H1 (cell line): ENCODE data around the gene SPOP. TPM values are rescaled to one million over a fixed set of nuclear protein-coding genes. Genes with fewer than 3 reads are reported as not detected.

Experiments used
- CTCF ChIA-PET: fragments of 300-600 bp; sonication (Branson Sonifier 250); formaldehyde crosslinking; loops from one replicate; lab custom pipeline; 2021; ENCODE audit not compliant: partially characterized antibody; lab: Charles Lee
- POLR2A ChIA-PET: fragments of 300-600 bp; sonication (Branson Sonifier 250); formaldehyde crosslinking; loops from one replicate; lab custom pipeline; 2021; ENCODE audit warnings: inconsistent platforms; ENCODE audit not compliant: partially characterized antibody; lab: Charles Lee
- DNase-seq, 2 experiments: peaks; one replicate each; pipeline versions ENCODE4 v3.0.0 to v3.0.0-alpha.2; 2010 to 2022; ENCODE audit warnings: low spot score in 2 of 2, low read depth in 1 of 2, mixed read lengths in 1 of 2
- FAIRE-seq: peaks from 2 replicates; lab custom pipeline; 2011; peaks lifted over from hg19 to GRCh38; lab: Jason Lieb, UNC
- H2AFZ ChIP-seq: 2 replicates; pipeline ENCODE4 v1.8.1; 2012; ENCODE audit warnings: low read length, inconsistent platforms
- H2AK5ac ChIP-seq: 2 replicates; pipeline ENCODE4 v1.6.1; 2013; ENCODE audit warnings: low read depth, low read length
- H2BK120ac ChIP-seq: replicated peaks from 2 replicates; pipeline ENCODE3; 2013; ENCODE audit warnings: low read depth, low read length, inconsistent platforms
- H2BK12ac ChIP-seq: 2 replicates; pipeline ENCODE4 v1.6.1; 2013; ENCODE audit warnings: low read depth, low read length
- H2BK15ac ChIP-seq: 2 replicates; pipeline ENCODE4 v1.6.1; 2013; ENCODE audit warnings: low read length
- H2BK20ac ChIP-seq: 2 replicates; pipeline ENCODE4 v1.6.1; 2013; ENCODE audit warnings: low read length
- H2BK5ac ChIP-seq: 2 replicates; pipeline ENCODE4 v1.6.1; 2013; ENCODE audit warnings: low read depth, low read length
- H3K14ac ChIP-seq: 2 replicates; pipeline ENCODE4 v1.6.1; 2013; ENCODE audit warnings: inconsistent platforms; ENCODE audit not compliant: insufficient read length
- H3K18ac ChIP-seq: 2 replicates; pipeline ENCODE4 v1.6.1; 2013; ENCODE audit warnings: low read length; ENCODE audit errors: extremely low read depth
- H3K23ac ChIP-seq: 2 replicates; pipeline ENCODE4 v1.6.1; 2013; ENCODE audit warnings: inconsistent platforms; ENCODE audit not compliant: insufficient read length
- H3K23me2 ChIP-seq: 2 replicates; pipeline ENCODE4 v1.6.1; 2013; ENCODE audit warnings: low read depth, low read length
- H3K27ac ChIP-seq: 2 replicates; pipeline ENCODE4 v1.6.1; 2011; ENCODE audit warnings: low read depth, low read length, inconsistent platforms
- H3K27me3 ChIP-seq, 4 experiments: replicated peaks in 1 of 4; 1 replicate in 1 of 4; 2 replicates in 3 of 4; pipeline versions ENCODE4 v1.6.1 to v1.8.1; 2011 to 2013; ENCODE audit warnings: low read length in 3 of 4, mild to moderate bottlenecking in 3 of 4, inconsistent platforms in 2 of 4, mixed read lengths in 2 of 4, moderate library complexity in 1 of 4; ENCODE audit not compliant: control insufficient read depth in 3 of 4, insufficient read depth in 3 of 4; ENCODE audit errors: extremely low read depth in 1 of 4
- H3K36me3 ChIP-seq, 4 experiments: 2 replicates each; pipeline versions ENCODE4 v1.6.1 to v1.8.1; 2011 to 2013; ENCODE audit warnings: mild to moderate bottlenecking in 4 of 4, low read length in 3 of 4, moderate library complexity in 2 of 4, control low read depth in 1 of 4, inconsistent platforms in 1 of 4; ENCODE audit not compliant: insufficient read depth in 4 of 4, control insufficient read depth in 2 of 4
- H3K4ac ChIP-seq: replicated peaks from 2 replicates; pipeline ENCODE3; 2013; ENCODE audit warnings: low read length, low read depth, mixed read lengths, inconsistent platforms; ENCODE audit not compliant: insufficient read length
- H3K4me1 ChIP-seq, 4 experiments: replicated peaks in 1 of 4; 1 replicate in 1 of 4; 2 replicates in 3 of 4; pipeline versions ENCODE4 v1.6.1 to v1.8.1; 2011 to 2013; ENCODE audit warnings: low read length in 3 of 4, inconsistent platforms in 2 of 4, mixed read lengths in 1 of 4; ENCODE audit not compliant: insufficient read depth in 4 of 4, control insufficient read depth in 3 of 4
- H3K4me2 ChIP-seq, 2 experiments: 2 replicates each; pipeline versions ENCODE4 v1.6.1 to v1.8.1; 2011 to 2013; ENCODE audit warnings: low read depth in 2 of 2, low read length in 2 of 2, control low read depth in 1 of 2, inconsistent platforms in 1 of 2, mild to moderate bottlenecking in 1 of 2; ENCODE audit not compliant: insufficient read depth in 1 of 2
- H3K4me3 ChIP-seq, 4 experiments: fragments of 200-600, 300-600 bp in 1 of 4; sonication (generic), shearing (Covaris generic), sonication (Bioruptor Twin) in 1 of 4; 2 replicates each; pipeline versions ENCODE4 v1.5.1 to v1.8.1; 2011 to 2016; ENCODE audit warnings: low read length in 4 of 4, low read depth in 3 of 4, control low read depth in 2 of 4, inconsistent platforms in 2 of 4, mild to moderate bottlenecking in 2 of 4, mixed read lengths in 1 of 4, moderate library complexity in 1 of 4; ENCODE audit not compliant: insufficient read depth in 2 of 4; ENCODE audit errors: extremely low read depth in 1 of 4
- H3K56ac ChIP-seq: replicated peaks from 2 replicates; pipeline ENCODE3; 2013; ENCODE audit warnings: low read depth, mild to moderate bottlenecking, mixed read lengths, low read length, inconsistent platforms; ENCODE audit not compliant: insufficient read length
- H3K79me1 ChIP-seq: 2 replicates; pipeline ENCODE4 v1.6.1; 2013; ENCODE audit warnings: low read depth, low read length, control low read depth
- H3K79me2 ChIP-seq, 2 experiments: 2 replicates each; pipeline versions ENCODE4 v1.6.1 to v1.8.1; 2012 to 2013; ENCODE audit warnings: low read length in 2 of 2, mild to moderate bottlenecking in 2 of 2, inconsistent platforms in 1 of 2; ENCODE audit not compliant: insufficient read depth in 2 of 2, control insufficient read depth in 1 of 2
- H3K9ac ChIP-seq, 4 experiments: replicated peaks in 1 of 4; 1 replicate in 1 of 4; 2 replicates in 3 of 4; pipeline versions ENCODE4 v1.6.1 to v1.8.1; 2011 to 2013; ENCODE audit warnings: low read depth in 3 of 4, low read length in 3 of 4, control low read depth in 2 of 4, mild to moderate bottlenecking in 2 of 4, moderate library complexity in 2 of 4, inconsistent platforms in 1 of 4; ENCODE audit errors: extremely low read depth in 1 of 4
- H3K9me3 ChIP-seq, 2 experiments: 2 replicates each; pipeline versions ENCODE4 v1.6.1 to v1.8.1; 2012 to 2013; ENCODE audit warnings: mild to moderate bottlenecking in 2 of 2, moderate library complexity in 2 of 2, control low read depth in 1 of 2, inconsistent platforms in 1 of 2, low read depth in 1 of 2, low read length in 1 of 2, mixed read lengths in 1 of 2; ENCODE audit not compliant: insufficient read depth in 2 of 2
- H4K20me1 ChIP-seq, 2 experiments: replicated peaks in 1 of 2; 2 replicates each; pipeline versions ENCODE3 to v1.8.1; 2011 to 2013; ENCODE audit warnings: inconsistent platforms in 2 of 2, low read length in 2 of 2, mild to moderate bottlenecking in 1 of 2; ENCODE audit not compliant: insufficient read depth in 2 of 2, control insufficient read depth in 1 of 2
- H4K5ac ChIP-seq: 2 replicates; pipeline ENCODE4 v1.6.1; 2013; ENCODE audit warnings: low read length, low read depth, mixed read lengths, inconsistent platforms; ENCODE audit not compliant: insufficient read length
- H4K8ac ChIP-seq: 2 replicates; pipeline ENCODE4 v1.8.0; 2013; ENCODE audit warnings: mild to moderate bottlenecking, moderate library complexity, low read length, inconsistent platforms; ENCODE audit not compliant: insufficient read depth; ENCODE audit errors: extremely low read depth
- H4K91ac ChIP-seq: replicated peaks from 2 replicates; pipeline ENCODE3; 2013; ENCODE audit warnings: low read length, mixed read lengths, inconsistent platforms; ENCODE audit not compliant: insufficient read length
- RAD21 ChIP-seq, 2 experiments: IDR thresholded peaks in 1 of 2; conservative IDR thresholded peaks in 1 of 2; 2 replicates each; pipeline ENCODE4 v1.6.1; 2011; ENCODE audit warnings: low read depth in 2 of 2, low read length in 2 of 2, improper control_type of control experiment in 1 of 2, inconsistent platforms in 1 of 2, mild to moderate bottlenecking in 1 of 2, moderate library complexity in 1 of 2
- SUZ12 ChIP-seq: fragments of 200-600 bp; sonication (generic); IDR thresholded peaks from 2 replicates; pipeline ENCODE4 v1.6.1; 2012; ENCODE audit warnings: mild to moderate bottlenecking, inconsistent platforms, low read length, moderate library complexity, mixed read lengths
- TAF7 ChIP-seq: optimal IDR thresholded peaks from 2 replicates; pipeline ENCODE3; 2011; ENCODE audit warnings: low read depth, mild to moderate bottlenecking, inconsistent platforms, low read length, moderate library complexity, borderline replicate concordance
- WGBS, 2 experiments: shearing (Covaris generic) in 1 of 2; methylation state at CpG; one replicate each; pipeline versions ENCODE4 v1.1.6 to v1.1.7; 2013 to 2015; ENCODE audit warnings: low lambda C conversion rate in 2 of 2, mixed read lengths in 2 of 2, inconsistent platforms in 1 of 2, low coverage in 1 of 2, missing lambda C conversion rate in 1 of 2; ENCODE audit not compliant: insufficient replicate concordance in 2 of 2, insufficient coverage in 1 of 2, insufficient read length in 1 of 2; ENCODE audit errors: extremely low coverage in 1 of 2, missing lambda C conversion rate in 1 of 2; 5-methylcytosine and 5-hydroxymethylcytosine counted together
- polyA plus RNA-seq, 7 experiments: library from polyadenylated mRNA; depleted of rRNA in 3 of 7; stranded (reverse) in 5 of 7; unstranded in 2 of 7; fragments of >200 nt in 5 of 7; fragments of 200-250 nt in 2 of 7; gene quantifications; 1 replicate in 5 of 7; 2 replicates in 1 of 7; 4 replicates in 1 of 7; pipeline versions ENCODE4 v1.2.1 to v1.2.3, GENCODE V29; 2011 to 2013; ENCODE audit warnings: missing spikeins in 2 of 7, mixed read lengths in 2 of 7
- total RNA-seq: library from RNA; stranded (reverse); fragmentation: NEBNext Ultra II Directional; extraction: Animal tissue kit (Norgen Biotek cat#: 25700); gene quantifications from 2 replicates; pipeline ENCODE4 v1.2.1, GENCODE V29; 2021

Gene SPOP
- total and polyA plus RNA-seq, 2 of the 8 experiments (the other 6 are each of a cell fraction or from before 2014, with no cell fraction given) = 13.3 to 25.6 TPM

- H3K9me3 ChIP-seq = no peaks in the 10 kb centered on the region
- no peak overlapping the region for H4K5ac ChIP-seq
- H3K18ac ChIP-seq = no peak overlapping the region
- H4K8ac ChIP-seq = peak overlapping the region; percentile 82
- ChIA-PET POLR2A (interaction anchor here (0.6 to 0.7 kb wide), 2 partner anchors 58 to 154 kb away, joined by 3 to 4 read pairs; no protein-coding TSS in a partner anchor), CTCF (interaction anchor here (0.6 to 16.4 kb wide), 30 partner anchors 10 to 519 kb away, joined by 3 to 228 read pairs (median 16); partner anchors contain the start of genes NXPH3, PHB1 and SLC35B1)
- H4K91ac ChIP-seq = peak overlapping the region; percentile 6
- no peak overlapping the region for H2BK5ac ChIP-seq
- H3K27me3 ChIP-seq = peaks cover 0 to 3% (median 1%) of the 10 kb centered on the region in 4 experiments; a peak in 2 of 7 replicates
- no peak for TF ChIP-seq SUZ12
- TF ChIP-seq TAF7 = no peak
- no peak for TF ChIP-seq RAD21 (IDR thresholded peaks at IDR 0.05 in 1 of 2, conservative IDR thresholded peaks at IDR 0.05 in 1 of 2; ENCODE audit: low read depth in 2 of 2, low read length in 2 of 2)
- no peak overlapping the region for H3K23ac ChIP-seq
- H2AK5ac ChIP-seq = no peak overlapping the region
- no peak overlapping the region; the same call in 1 of the 2 replicates for H2BK15ac ChIP-seq
- H2BK12ac ChIP-seq = peak overlapping the region; percentile 19; the same call in 1 of the 2 replicates
- no peak for DNase-seq
- H3K23me2 ChIP-seq = no peaks in the 10 kb centered on the region
- H2BK120ac ChIP-seq = no peak overlapping the region
- H3K36me3 ChIP-seq = no peaks in the 10 kb centered on the region
- H3K56ac ChIP-seq = no peak overlapping the region
- H4K20me1 ChIP-seq = no peaks in the 10 kb centered on the region
- no peak overlapping the region for H3K4me3 ChIP-seq
- WGBS, 2 experiments = 86% methylated on average over 14 of the region's 14 CpGs; no CpG with 5 or more reads in 1 of the 2 experiments
- H3K14ac ChIP-seq = no peak overlapping the region
- no peaks in the 10 kb centered on the region; a peak in 1 of 7 replicates for H3K4me1 ChIP-seq
- no peak overlapping the region for H3K4ac ChIP-seq
- H2BK20ac ChIP-seq = no peak overlapping the region; the same call in 1 of the 2 replicates
- no peaks in the 10 kb centered on the region for H3K79me1 ChIP-seq
- H3K79me2 ChIP-seq = no peaks in the 10 kb centered on the region
- no peak overlapping the region for H3K9ac ChIP-seq
- H2AFZ ChIP-seq = no peak overlapping the region
- H3K27ac ChIP-seq = no peak overlapping the region
- FAIRE-seq = no peak
- H3K4me2 ChIP-seq = no peak overlapping the region
These were observed 123.0 kb downstream of the SPOP start for GRCh38 chr17:49554694-49555494.
